8988T (cell line): ENCODE data around the gene FBXO11.
"Not testable (repeated sequence)": the region's sequence is repeated elsewhere in the genome, so short reads cannot be mapped to it uniquely, and the experiment has no call there.

ENCODE experiments used
- DNase-seq: peaks from one replicate; pipeline ENCODE4 v3.0.0; 2011

The FBXO11 gene

DNA sequence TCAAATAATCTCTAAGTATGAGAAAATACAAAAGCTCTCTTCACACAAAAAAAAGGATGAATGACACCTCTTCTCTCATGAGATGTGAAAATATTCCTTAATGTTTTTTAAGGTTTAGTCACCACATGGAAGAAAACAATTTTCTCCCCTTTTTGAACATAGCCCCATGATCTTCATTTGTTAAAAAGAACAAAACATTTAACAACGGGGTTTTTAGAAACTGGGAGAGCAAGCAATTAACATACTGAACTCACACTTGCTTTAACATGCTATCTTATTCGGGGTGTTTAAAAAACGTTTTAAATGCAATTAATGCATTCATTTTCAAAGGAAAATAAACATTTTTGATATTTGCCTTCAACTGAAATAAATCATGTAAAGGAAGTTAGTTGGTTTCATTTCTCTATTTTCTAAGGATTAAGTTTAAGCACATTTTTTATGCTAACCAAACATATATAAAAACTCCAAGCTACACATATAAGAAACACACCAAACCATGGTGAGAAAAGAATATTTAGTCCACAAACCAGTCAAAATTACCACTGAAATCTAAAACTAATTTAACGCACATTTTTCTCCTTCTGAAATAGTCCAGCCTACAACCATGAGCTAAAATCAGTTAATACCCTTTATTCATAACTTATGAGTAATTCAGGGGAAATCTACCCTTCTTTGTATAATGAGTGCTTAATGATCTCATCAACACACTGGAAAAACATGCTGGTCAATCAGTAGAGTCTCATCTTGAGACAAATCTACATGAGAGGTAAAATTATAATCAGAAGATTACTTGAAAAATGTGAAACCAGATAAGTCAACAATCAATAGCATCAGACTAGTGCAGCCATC, 8.2 kb downstream of the FBXO11 start:
- no peak for DNase-seq

DNA sequence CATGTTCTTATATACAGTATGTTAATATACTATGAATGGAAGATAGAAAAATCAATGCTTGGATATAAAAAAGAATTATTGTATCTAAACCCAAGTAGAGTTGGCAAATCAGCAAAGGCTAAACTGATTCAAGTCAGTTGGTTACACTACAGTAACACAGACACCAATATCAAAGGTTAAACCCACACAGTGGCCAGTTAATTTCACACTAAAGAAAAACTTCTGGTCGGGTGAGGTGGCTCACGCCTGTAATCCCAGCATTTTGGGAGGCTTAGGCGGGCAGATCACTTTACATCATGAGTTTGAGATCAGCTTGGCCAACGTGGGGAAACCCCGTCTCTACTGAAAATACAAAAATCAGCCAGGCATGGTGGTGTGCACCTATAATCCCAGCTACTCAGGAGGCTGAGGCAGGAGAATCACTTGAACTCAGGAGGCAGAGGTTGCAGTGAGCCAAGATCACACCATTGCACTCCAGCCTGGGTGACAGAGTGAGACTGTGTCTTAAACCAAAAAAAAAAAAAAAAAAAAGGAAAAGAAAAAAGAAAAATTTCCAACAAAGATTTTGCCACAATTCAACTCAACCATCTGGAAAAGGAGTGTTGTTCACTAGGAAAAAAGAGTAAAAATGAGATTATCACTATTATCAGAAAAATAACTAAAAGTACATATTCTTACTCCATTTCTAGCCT, 9.0 kb downstream of the FBXO11 start:
- not testable (repeated sequence) for DNase-seq

DNA sequence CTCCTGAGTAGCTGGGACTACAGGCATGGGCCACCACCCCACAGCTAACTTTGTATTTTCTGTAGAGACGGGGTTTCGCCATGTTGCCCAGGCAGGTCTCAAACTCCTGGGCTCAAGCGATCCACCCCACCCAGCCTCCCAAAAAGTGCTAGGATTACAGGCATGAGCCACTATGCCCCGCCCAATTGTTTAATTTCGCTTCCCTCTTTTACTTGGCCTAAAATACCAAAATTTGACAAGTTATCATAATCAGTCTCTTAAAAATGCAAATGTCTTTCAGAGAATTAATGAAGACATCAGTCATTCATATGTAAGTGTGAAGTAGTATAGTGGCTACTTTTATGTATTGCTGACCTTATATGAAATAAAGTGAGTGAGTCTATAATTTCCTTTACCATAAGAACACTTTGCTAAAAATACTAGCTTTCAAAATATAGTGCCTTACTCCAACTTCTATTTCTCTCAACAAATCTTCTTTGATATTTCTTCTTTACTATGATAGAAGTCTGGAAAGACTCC, 9.8 kb downstream of the FBXO11 start:
- no peak for DNase-seq

DNA sequence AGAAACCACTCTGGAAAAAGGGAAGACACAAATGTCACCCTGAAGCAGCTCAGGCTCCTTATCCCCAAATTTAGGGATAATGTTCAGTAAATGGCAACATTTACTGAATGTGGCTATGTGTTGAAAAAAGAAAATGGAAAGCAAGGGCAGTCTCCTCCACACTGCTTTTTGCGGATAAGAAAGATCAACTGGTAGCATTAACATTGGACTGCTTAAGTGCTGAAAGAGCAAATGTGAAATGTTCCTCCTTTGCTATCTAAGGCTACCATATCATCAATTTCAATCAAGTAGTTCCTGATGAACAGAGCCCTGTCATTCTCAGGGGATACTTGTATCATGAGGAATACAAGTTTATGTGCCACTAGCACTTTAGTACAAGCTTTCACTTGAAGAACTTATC, 12.5 kb downstream of the FBXO11 start:
- DNase-seq = no peak

DNA sequence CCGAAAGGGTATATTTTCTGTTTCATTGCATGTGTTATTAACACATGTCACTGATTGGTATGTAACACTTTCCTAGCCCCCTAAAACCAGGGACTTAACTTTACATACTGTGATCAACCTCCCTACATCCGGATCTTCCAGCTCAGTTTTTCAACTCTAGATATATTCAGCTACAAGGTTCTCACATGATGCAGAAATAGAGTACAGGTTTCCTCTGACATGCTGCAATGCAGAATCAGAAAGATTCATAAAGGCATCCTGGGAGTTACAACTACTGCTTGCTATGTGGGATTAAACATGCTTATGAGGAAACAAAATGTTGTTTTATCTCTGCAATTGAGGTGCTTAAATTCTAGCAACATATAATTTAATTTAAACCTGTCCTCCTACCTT, 14.0 kb downstream of the FBXO11 start:
- DNase-seq = no peak

DNA sequence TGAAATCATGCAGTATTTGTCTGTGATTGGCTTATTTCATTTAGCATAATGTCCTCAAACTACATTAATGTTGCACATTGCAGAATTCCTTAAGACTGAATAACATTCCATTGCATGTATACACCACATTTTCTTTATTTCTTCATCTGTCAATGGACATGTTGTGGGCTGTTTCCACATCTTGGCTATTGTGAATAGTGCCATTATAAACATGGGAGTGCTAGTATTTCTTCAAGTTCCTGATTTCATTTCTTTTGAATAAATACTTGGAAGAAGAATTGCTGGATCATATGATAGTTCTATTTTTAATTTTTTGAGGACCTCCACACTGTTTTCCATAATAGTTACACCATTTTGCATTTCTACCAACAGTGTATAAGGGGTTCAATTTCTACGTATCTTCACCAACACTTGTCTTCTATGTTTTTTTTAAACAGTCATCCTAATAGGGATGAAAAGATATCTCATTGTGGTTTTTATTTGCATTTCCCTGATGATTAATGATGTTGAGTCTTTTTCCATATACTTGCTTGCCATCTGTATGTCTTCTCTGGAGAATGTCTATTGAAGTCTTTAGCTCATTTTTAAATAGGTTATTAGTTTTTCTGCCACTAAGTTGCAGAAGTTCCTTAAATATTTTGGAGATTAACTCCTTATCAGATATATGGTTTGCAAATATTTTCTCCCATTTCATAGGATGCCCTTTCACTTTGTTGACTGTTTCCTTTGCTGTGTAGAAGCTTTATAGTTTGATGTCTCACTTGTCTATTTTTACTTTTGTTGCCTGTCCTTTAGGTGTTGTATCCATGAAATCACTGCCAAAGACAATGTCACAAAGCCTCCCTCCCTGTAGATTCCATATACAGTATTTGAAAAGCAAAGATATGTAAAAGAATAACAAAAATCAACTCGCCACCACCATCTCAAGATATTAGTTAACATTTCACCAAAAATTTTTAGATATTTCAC, 14.6 kb downstream of the FBXO11 start:
- no peak for DNase-seq

DNA sequence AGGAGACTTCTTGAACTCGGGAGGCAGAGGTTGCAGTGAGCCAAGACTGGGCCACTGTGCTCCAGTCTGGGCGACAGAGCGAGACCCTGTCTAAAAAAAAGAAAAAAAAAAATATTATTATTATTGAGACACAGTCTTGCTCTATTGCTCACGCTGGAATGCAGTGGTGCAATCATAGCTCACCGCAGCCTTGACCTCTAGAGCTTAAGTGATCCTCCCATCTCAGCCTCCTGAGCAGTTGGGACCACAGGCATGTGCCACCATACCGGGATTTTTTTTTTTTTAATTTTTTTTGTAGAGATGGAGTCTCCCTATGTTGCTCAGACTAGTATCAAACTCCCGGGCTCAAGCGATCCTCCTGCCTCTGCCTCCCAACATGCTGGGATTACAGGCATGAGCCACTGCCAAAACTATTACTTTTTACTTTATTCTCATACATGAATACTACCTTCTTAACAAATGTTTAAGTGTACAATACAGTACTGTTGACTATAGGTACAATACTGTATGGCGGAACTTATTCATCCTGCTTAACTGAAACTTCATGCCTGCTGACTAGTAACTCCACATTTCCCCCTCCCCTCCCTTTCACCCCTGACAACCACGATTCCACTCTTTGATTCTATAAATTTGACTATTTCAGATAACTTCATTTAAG, 15.5 kb downstream of the FBXO11 start:
- DNase-seq = no peak

DNA sequence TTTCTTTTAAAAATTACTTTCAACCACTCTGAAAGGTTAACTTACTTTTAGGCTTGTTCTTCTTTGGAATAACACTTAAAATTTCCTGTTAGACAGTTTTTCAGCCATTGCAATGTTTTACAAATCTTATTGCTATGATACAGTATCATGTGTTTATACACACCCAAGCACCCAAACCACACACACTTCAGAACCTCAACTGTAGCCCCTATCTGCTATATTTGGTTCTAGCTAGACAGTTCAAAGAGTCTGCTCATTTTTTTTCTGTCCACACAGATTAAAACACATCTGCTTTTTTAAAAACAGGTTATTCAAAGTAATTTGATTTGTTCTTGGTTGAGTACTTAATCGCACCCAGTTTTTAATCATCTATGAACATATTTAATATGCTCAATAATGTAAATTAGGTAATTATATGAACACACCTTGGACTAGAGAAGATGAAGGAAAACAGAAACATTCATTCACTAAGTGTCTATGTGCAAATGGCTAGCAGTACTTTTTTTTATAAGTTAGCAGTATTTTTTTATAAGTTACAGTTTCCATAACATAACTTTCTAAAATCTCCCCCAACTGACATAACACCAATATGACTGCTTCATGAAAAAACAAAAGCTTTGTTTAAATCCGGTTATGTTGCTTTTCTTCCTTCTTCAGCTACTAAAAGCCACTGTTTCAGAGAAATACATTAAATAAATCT, 17.6 kb downstream of the FBXO11 start:
- no peak for DNase-seq

DNA sequence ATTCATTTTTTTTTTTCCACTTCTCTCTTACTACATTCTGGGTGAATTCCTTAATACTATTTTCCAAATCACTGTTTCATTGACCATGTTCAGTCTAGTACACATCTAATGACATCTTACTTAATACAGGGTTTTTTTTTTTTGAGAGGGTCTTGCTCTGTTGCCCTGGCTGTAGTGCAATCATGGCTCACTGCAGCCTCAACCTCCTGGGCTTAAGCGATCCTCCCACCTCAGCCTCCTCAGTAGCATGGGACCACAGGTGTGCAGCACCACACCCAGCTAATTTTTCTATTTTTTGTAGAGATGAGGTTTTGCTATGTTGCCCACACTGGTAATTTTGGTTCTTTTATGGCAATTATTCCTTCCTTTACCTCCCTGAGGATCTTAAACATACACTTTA, 29.4 kb downstream of the FBXO11 start:
- no peak for DNase-seq

DNA sequence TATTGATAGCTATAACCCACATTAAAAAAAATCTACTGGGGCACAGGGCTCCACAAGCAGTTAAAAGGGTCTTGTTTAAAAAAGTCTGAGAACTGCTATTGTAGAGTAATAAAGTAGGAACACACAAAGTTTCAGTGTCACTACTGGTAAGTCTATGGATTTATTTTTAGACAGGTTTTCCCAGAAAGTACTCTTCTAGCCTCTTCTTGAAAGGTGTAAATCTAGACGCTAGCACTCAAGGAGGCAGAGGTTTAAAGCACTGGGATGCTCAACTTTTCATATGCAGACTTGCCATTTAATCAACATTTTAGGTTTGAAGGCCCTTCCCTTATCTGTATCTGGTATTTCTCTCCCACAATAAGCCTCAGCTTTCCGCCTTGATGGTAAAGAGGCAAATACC, 33.4 kb downstream of the FBXO11 start:
- no peak for DNase-seq

DNA sequence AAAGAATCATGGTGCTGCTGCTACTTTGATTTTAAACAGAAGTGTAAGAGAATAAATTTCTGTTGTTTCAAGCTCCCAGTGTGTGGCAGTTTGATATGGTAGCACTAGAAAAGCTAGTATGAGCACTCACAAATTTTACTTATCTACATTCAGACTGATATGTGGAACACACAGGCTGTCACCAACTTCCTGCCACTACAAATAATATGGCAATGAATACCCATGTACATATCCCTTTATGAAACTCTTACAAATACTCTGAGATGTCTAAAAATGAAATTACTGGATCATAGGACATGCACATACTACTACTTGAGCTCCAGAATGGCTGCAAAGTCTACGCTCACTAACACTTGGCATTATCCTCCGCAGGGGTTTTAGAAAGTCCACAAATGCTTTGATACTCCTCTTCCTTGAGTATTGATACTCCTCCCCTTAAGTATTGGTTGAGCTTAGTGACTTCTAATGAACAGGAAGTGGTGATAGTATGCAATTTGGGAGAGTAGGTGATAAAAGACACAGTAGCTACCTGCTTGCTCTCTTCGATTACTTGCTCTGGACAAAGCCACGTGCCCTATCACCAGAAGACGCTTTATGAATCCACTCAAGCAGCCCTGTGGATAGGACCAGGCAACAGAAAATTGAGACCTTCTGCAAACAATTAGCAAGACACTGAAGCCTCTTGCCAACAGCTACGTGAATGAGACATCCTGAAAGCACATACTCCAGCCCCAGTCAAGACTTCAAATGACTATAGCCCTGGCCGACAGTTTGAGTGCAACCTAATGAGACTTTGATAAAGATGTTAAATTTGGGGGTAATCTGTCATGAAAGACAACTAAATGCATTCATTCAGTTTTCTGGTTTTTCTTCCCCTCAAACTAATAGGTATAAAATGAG, 35.4 kb downstream of the FBXO11 start:
- DNase-seq = no peak

DNA sequence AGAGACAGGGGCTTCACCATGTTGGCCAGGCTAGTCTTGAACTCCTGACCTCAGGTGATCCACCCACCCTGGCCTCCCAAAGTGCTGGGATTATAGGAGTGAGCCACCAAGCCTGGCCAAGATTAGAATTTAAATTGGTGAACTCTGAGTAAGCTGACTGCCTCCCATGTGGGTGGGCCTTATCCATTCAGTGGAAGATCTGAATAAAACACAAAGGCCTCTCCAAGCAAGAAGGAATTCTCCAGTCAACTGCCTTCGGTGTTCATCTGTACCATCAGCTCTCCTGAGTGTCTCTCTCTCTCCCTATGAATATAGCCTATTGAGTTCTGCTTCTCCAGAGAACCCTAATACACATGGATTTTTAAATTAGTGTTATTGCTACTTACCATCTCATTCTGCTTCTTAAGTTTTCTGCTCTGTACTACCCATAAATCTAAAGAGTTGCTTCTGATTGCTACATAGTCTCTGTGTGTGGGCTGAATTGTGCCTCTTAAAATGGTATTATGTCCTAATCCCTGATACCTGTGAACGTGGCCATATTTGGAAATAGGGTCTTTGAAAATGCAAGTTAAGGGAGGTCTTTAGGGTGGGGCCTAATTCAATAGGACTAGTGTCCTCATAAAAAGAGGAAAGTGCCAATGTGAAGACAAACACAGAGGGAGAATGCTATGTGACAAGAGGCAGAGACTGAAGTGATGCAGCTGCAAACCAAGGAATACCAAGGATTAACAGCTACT, 36.3 kb downstream of the FBXO11 start:
- no peak for DNase-seq

DNA sequence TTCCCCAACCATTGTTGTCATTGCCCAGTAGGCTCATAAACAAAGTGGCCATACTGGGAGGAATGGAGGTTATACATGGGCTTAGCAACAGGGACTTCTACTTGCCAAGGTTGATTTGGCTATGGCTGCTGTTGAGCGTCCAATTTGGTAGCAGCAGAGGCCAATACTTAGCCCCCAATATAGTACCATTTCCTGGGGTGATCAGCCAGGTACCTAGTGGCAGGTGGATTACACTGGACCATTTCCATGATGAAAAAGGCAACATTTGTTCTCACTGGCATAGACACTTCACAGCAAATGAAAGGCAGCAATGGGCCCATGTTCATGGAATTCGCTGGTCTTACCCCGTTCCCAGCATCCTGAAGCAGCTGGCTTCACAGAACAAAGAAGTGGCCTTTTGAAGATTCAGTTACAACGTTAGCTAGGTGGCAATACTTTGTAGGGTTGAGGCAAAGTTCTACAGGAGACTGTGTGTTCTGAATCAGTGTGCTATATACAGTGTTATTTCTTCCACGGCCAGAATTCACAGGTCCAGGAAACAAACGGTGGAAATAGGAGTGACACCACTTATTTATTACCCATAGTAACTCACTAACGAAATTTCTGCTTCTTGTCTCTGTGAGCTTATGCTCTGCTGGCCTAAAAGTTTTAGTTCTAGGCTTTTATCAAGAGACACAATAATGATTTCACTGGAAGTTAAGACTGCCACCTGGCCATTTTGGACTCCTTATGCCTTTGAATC, 37.5 kb downstream of the FBXO11 start:
- DNase-seq = no peak

DNA sequence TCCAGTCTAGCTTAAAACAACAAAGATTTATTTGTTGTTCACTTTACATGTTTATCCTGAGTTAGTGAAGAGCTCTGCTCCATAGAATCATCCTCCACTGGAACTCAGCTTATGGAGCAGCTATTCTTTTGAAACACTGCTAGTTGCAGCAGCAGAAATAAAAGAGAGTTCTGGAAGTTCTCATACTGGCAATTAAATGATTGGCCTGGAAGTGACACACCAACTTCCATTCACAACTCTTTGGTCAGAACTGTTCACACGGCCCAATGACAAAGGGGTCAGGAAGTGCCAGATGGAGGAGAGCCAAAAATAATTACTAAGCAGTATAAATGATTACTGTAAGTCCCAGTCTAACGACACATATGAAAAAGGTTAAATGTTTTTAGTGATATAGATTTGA, 39.1 kb downstream of the FBXO11 start:
- no peak for DNase-seq

DNA sequence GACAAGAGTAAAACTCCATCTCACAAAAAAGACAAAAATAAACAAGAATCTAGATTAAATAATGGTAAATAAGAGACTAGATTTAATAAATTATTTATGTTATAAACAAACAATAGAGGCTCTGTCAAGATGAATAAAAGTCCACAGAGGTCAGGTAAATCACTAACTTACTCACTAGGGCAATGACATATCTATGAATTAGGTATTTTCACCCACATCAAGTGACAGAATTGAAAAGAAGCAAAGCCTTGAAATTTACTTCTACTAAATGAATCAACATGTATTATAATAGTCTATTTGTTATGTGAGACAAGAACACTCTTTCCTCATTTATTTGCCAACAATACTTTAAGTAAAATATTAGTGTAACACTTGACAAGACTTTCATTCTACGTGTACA, 41.7 kb downstream of the FBXO11 start:
- no peak for DNase-seq

DNA sequence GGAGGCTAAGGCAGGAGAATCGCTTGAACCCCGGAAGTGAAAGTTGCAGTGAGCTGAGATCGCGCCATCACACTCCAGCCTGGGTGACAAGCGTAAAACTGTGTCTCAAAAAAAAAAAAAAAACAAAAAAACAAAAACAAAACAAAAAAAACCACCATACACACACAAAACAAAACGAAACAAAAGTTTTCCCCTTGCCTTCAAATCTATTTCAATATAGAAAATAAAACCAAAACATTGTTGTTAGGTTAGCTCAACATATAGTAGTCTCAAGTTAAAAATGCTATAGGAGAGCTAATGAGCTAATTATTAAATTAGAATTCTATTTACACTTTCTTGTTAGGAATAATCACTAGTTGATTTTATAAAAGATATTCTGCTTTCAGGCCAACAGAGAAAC, 43.3 kb downstream of the FBXO11 start:
- DNase-seq = no peak

DNA sequence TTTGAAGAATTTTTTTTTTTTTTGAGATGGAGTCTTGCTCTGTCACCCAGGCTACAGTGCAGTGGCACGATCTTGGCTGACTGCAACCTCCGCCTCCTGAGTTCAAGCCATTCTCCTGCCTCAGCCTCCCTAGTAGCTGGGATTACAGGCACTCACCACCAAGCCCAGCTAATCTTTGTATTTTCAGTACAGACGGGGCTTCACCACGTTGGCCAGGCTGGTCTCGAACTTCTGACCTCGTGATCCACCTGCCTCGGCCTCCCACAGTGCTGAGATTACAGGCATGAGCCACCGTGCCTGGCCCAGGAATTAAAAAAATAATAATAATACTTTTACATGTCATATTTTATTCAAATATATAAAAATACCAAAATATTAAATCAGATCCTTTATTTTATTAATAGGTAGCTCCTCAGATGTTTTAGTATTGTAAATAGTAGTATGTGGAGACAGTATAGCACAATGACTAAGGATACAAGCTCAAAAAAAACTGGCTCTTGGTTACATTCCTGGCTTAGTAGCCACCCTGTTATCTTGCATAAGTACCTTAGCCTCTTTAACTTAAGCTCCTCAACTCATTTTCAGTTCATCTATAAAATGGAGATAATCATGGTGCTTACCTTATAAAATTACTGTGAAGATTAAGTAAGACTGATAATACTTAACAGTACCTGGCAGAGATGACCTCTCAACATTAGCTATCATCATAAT, 53.1 kb downstream of the FBXO11 start:
- DNase-seq = not testable (repeated sequence)

DNA sequence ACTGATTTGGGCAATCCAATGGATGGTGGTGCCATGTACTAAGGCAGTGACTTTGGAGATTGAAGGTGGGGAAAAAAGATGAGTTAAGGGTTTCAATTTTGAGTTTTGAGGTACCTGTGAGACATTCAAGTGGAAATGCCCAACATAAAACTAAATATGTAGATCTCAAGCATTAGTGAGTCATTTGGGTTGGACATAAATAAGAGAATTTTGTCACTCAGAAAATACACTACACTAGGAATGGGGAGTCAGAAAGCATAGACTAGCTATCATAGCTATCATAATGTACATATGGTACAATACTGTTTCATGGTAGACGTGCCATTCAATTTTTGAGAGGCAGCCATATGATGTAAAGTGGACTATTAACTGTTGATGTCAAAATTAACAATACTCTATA, 56.1 kb downstream of the FBXO11 start:
- no peak for DNase-seq

DNA sequence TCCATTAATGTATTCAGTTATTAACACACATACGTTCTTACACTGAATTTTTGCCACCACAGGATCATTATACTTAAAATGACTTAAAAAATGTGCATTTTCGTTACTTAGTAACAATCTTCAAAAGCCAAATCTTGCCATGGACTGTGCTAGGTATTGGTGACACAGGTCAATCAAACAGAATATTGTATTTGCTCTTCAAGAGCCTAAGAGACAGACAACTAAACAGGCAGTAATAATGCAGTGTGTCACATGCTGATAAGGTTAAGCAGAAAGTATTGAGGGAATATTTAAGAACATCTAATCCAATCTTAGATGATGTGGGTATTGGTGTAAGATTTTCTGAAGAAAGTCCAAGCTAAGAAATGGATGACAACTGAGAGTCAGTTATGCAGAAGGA, 56.9 kb downstream of the FBXO11 start:
- DNase-seq = no peak
